Stimulated activated CD4-positive, alpha-beta T cell treated with anti-CD3 and anti-CD28 coated beads, Interleukin-12 subunit alpha, Interleukin-12 subunit beta, amount 100 ng/mL, for 48 hours (primary cell): ENCODE results near the gene NBDY.
"Not testable (repeated sequence)": the region's sequence is repeated elsewhere in the genome, so short reads cannot be mapped to it uniquely, and the experiment has no call there.

ENCODE experiments used
- DNase-seq, 3 donors: peaks; one replicate each; pipeline ENCODE4 v3.0.0-alpha.2; 2020; ENCODE audit warnings: low read depth in 2 of 3, low spot score in 1 of 3

Gene NBDY

GRCh38 chrX:56800307-56800706 lies 71.3 kb downstream of the NBDY start:
- no peak for DNase-seq

GRCh38 chrX:56800801-56801200 lies 71.8 kb downstream of the NBDY start:
- DNase-seq, result peak; percentile 20 to 46 (median 31)

GRCh38 chrX:56802428-56802827 lies 73.4 kb downstream of the NBDY start:
- no peak for DNase-seq

- DNase-seq, result peak in 1 of 3 donors; percentile 76
Measured at GRCh38 chrX:56802921-56803849, 74.1 kb downstream of the NBDY start.

- DNase-seq, result no peak
Measured at GRCh38 chrX:56803850-56804681, 75.0 kb downstream of the NBDY start.

- DNase-seq, result no peak
Measured at GRCh38 chrX:56804867-56805266, 75.8 kb downstream of the NBDY start.

- no peak for DNase-seq
Measured at GRCh38 chrX:56805399-56805798, 76.4 kb downstream of the NBDY start.

GRCh38 chrX:56806176-56806575 lies 77.1 kb downstream of the NBDY start:
- DNase-seq, result not testable (repeated sequence)

- DNase-seq, result no peak
Measured at GRCh38 chrX:56811599-56811998, 82.6 kb downstream of the NBDY start.

- no peak for DNase-seq
Measured at GRCh38 chrX:56812515-56813105, 83.6 kb downstream of the NBDY start.

GRCh38 chrX:56813318-56813837 lies 84.3 kb downstream of the NBDY start:
- DNase-seq, result peak in 1 of 3 donors; percentile 41

GRCh38 chrX:56817179-56817578 lies 88.1 kb downstream of the NBDY start:
- DNase-seq, result no peak

GRCh38 chrX:56826020-56826419 lies 97.0 kb downstream of the NBDY start:
- DNase-seq, result no peak

GRCh38 chrX:56833626-56834025 lies 104.6 kb downstream of the NBDY start:
- no peak for DNase-seq

- DNase-seq, result no peak
Measured at GRCh38 chrX:56853436-56853835, 124.4 kb downstream of the NBDY start.

- DNase-seq, result no peak
Measured at GRCh38 chrX:56857042-56857441, 128.0 kb downstream of the NBDY start.

- no peak for DNase-seq
Measured at GRCh38 chrX:56860888-56861287, 131.8 kb downstream of the NBDY start.
